Vagina (tissue), 2 donors: ENCODE measurements around the gene ENAH. TPM values are rescaled to one million over a fixed set of nuclear protein-coding genes. Genes with fewer than 3 reads are reported as not detected.

Experiments used
- DNase-seq, 2 donors: peaks; one replicate each; pipeline ENCODE4 v3.0.0-alpha.2; 2017; ENCODE audit errors: extremely low spot score in 2 of 2
- H3K27ac ChIP-seq: fragments of 200-600 bp; sonication (generic); one replicate; pipeline ENCODE4 v1.5.1; 2019
- H3K27me3 ChIP-seq: fragments of 200-600 bp; sonication (generic); one replicate; pipeline ENCODE4 v1.5.1; 2019
- H3K36me3 ChIP-seq, 2 donors: fragments of 200-600 bp; sonication (generic); one replicate each; pipeline ENCODE4 v1.5.1; 2017 to 2019
- H3K4me1 ChIP-seq: fragments of 200-600 bp; sonication (generic); one replicate; pipeline ENCODE4 v1.5.1; 2019
- H3K4me3 ChIP-seq, 2 donors: fragments of 200-600 bp; sonication (generic); 1 replicate in 1 of 2; 2 replicates in 1 of 2; pipeline ENCODE4 v1.5.1; 2016 to 2019
- H3K9me3 ChIP-seq: fragments of 200-600 bp; sonication (generic); one replicate; pipeline ENCODE4 v1.5.1; 2019
- CTCF ChIP-seq, 3 experiments: fragments of 450-650 bp in 2 of 3; fragments of 200-600 bp in 1 of 3; sonication (generic) in 1 of 3; IDR thresholded peaks; one replicate each; pipeline ENCODE4 v1.5.1; 2017 to 2019; ENCODE audit warnings: antibody characterized with exemption in 3 of 3, mild to moderate bottlenecking in 2 of 3, moderate library complexity in 2 of 3
- POLR2A ChIP-seq, 2 donors: fragments of 450-650 bp; IDR thresholded peaks; one replicate each; pipeline ENCODE4 v1.6.1; 2017; ENCODE audit warnings: antibody characterized with exemption in 2 of 2, mild to moderate bottlenecking in 2 of 2, moderate library complexity in 2 of 2
- POLR2AphosphoS5 ChIP-seq, 2 donors: sonication (generic); formaldehyde crosslinking; IDR thresholded peaks; one replicate each; pipeline ENCODE4 v1.9.0; 2017; ENCODE audit warnings: antibody characterized with exemption in 2 of 2, mild to moderate bottlenecking in 2 of 2, low read depth in 1 of 2; ENCODE audit not compliant: insufficient read depth in 1 of 2
- intact Hi-C: fragments of 100-400 bp; cut with DNase I; formaldehyde crosslinking; loops from one replicate; pipeline ENCODE4 v1.15.1; 2023
- total RNA-seq: library from RNA; depleted of rRNA; stranded (reverse); fragments of >200 nt; gene quantifications from one replicate; pipeline ENCODE4 v1.2.3, GENCODE V29; 2016

ENAH gene
- total RNA-seq, 1 donor from 2014 or later, result 62.4 TPM

- DNase-seq, result no peak
- H3K4me1 ChIP-seq, result peaks cover 34% of the 10 kb centered on the region
Measured at GRCh38 chr1:225653463-225654276, 747 bp upstream of the ENAH start.

GRCh38 chr1:225651872-225652728 lies 823 bp downstream of the ENAH start:
- no peaks in the 10 kb centered on the region for H3K27me3 ChIP-seq
- H3K36me3 ChIP-seq, result no peaks in the 10 kb centered on the region
- H3K4me3 ChIP-seq, result peak overlapping the region; percentile 79 to 95
- H3K27ac ChIP-seq, result peak overlapping the region; percentile 97
- TF ChIP-seq POLR2A (IDR thresholded peaks at IDR 0.05) (no peak), POLR2AphosphoS5 (IDR thresholded peaks at IDR 0.05; ENCODE audit: insufficient read depth in 1 of 2, low read depth in 1 of 2) (no peak), CTCF (IDR thresholded peaks at IDR 0.05) (no peak)
- intact Hi-C loops, result loop anchor here (5.0 kb wide), 1 partner anchor 115 kb away; no protein-coding TSS in a partner anchor
- peaks cover 41% of the 10 kb centered on the region for H3K4me1 ChIP-seq
- DNase-seq, result no peak
- H3K9me3 ChIP-seq, result no peaks in the 10 kb centered on the region

More at GRCh38 chr1:225653463-225654276, 747 bp upstream of the ENAH start:
- H3K4me3 ChIP-seq, result peak overlapping the region; percentile 79 to 95
- H3K27me3 ChIP-seq, result no peaks in the 10 kb centered on the region
- TF ChIP-seq CTCF (IDR thresholded peaks at IDR 0.05), result no peak
- peak; percentile 38 to 88 for TF ChIP-seq POLR2AphosphoS5 (IDR thresholded peaks at IDR 0.05; ENCODE audit: insufficient read depth in 1 of 2, low read depth in 1 of 2)
- TF ChIP-seq POLR2A (IDR thresholded peaks at IDR 0.05), result no peak
- H3K27ac ChIP-seq, result peak overlapping the region; percentile 97
- H3K36me3 ChIP-seq, result no peaks in the 10 kb centered on the region
- intact Hi-C loops, result loop anchor here (5.0 kb wide), 1 partner anchor 114 kb away; no protein-coding TSS in a partner anchor
- no peaks in the 10 kb centered on the region for H3K9me3 ChIP-seq

GRCh38 chr1:225651376-225651871 lies 1.5 kb downstream of the ENAH start:
- TF ChIP-seq POLR2A (IDR thresholded peaks at IDR 0.05) (no peak), POLR2AphosphoS5 (IDR thresholded peaks at IDR 0.05; ENCODE audit: insufficient read depth in 1 of 2, low read depth in 1 of 2) (peak in 1 of 2 donors; percentile 20)
- Histone ChIP-seq H3K36me3 (no peaks in the 10 kb centered on the region), H3K9me3 (no peaks in the 10 kb centered on the region), H3K27me3 (no peaks in the 10 kb centered on the region), H3K4me3 (peak overlapping the region; percentile 79 to 95), H3K4me1 (peaks cover 40% of the 10 kb centered on the region), H3K27ac (peak overlapping the region; percentile 97)
- no peak for DNase-seq
- intact Hi-C loops, result loop anchor here (5.0 kb wide), 1 partner anchor 116 kb away; no protein-coding TSS in a partner anchor

GRCh38 chr1:225650179-225650578 lies 2.7 kb downstream of the ENAH start:
- H3K27me3 ChIP-seq, result no peaks in the 10 kb centered on the region
- no peaks in the 10 kb centered on the region for H3K36me3 ChIP-seq
- H3K4me3 ChIP-seq, result peak overlapping the region in 1 of 2 donors; percentile 79
- DNase-seq, result no peak
- H3K9me3 ChIP-seq, result no peaks in the 10 kb centered on the region
- intact Hi-C loops, result loop anchor here (5.0 kb wide), 1 partner anchor 117 kb away; no protein-coding TSS in a partner anchor
- TF ChIP-seq CTCF (IDR thresholded peaks at IDR 0.05) (no peak), POLR2A (IDR thresholded peaks at IDR 0.05) (no peak), POLR2AphosphoS5 (IDR thresholded peaks at IDR 0.05; ENCODE audit: insufficient read depth in 1 of 2, low read depth in 1 of 2) (no peak)
- peaks cover 29% of the 10 kb centered on the region for H3K4me1 ChIP-seq
- H3K27ac ChIP-seq, result peak overlapping the region; percentile 97
